Lower leg skin (tissue), 3 donors: ENCODE results near the gene PDGFA.

Experiments
- POLR2A ChIP-seq, 2 donors: fragments of 450-650 bp; IDR thresholded peaks; one replicate each; pipeline ENCODE4 v1.6.1; 2016 to 2017; ENCODE audit warnings: antibody characterized with exemption in 2 of 2, mild to moderate bottlenecking in 1 of 2, moderate library complexity in 1 of 2
- TF ChIP-seq, protein P1 (sequence below), 3 donors: fragments of 450-650 bp; IDR thresholded peaks; one replicate each; pipeline ENCODE4 v1.5.1; 2016; ENCODE audit warnings: antibody characterized with exemption in 3 of 3, mild to moderate bottlenecking in 3 of 3, moderate library complexity in 2 of 3

DNA sequence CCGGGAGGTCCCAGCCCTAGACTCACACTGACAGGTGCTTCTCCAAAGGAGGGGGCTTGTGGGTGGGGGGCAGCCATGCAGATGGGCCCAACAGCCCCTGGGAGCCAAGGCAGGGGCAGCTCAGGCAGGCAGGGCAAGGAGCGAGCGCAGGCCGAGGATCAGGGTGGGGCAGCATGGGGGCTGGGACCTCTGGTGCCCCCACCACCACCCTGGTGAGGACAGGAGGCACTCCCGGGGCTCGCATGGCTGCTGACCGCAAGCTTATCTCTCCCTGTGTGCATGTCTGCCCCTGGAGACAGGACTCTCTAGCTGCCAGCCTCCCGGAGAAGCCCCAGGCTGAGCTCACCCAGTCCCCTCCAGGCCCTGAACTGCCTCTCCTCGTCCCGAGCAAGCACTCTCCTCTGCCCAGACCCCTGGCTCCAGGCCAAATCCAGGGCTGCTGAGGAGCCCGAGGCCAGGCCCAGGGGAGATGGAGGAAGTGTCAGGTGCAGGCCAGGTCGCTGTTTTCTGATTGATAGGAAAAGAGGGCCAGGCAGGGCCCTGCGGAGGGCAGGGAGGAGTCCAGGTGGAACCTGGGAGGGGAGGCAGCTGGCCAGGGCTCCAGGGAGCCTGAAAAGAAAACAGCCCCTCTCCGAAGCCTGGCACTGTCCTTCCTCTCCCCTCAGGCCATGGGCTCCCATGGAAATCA is 39.0 kb downstream of the PDGFA start:
- TF ChIP-seq, protein P1, sequence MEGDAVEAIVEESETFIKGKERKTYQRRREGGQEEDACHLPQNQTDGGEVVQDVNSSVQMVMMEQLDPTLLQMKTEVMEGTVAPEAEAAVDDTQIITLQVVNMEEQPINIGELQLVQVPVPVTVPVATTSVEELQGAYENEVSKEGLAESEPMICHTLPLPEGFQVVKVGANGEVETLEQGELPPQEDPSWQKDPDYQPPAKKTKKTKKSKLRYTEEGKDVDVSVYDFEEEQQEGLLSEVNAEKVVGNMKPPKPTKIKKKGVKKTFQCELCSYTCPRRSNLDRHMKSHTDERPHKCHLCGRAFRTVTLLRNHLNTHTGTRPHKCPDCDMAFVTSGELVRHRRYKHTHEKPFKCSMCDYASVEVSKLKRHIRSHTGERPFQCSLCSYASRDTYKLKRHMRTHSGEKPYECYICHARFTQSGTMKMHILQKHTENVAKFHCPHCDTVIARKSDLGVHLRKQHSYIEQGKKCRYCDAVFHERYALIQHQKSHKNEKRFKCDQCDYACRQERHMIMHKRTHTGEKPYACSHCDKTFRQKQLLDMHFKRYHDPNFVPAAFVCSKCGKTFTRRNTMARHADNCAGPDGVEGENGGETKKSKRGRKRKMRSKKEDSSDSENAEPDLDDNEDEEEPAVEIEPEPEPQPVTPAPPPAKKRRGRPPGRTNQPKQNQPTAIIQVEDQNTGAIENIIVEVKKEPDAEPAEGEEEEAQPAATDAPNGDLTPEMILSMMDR (IDR thresholded peaks at IDR 0.05): no peak
- no peak for TF ChIP-seq POLR2A (IDR thresholded peaks at IDR 0.05)
